Sigmoid colon (tissue), 7 donors: ENCODE results near the gene XRRA1. TPM values are rescaled to one million over a fixed set of nuclear protein-coding genes. Genes with fewer than 3 reads are reported as not detected.
A peak's percentile ranks its signal among the peaks of the same experiment; 100 is the strongest.
"Not testable (repeated sequence)": the region's sequence is repeated elsewhere in the genome, so short reads cannot be mapped to it uniquely, and the experiment has no call there.

Source experiments
- DNase-seq: peaks from one replicate; pipeline ENCODE4 v3.0.0-alpha.2; 2019
- H3K27ac ChIP-seq, 4 donors: fragments of 200-600 bp; sonication (generic); one replicate each; pipeline ENCODE4 v1.5.1; 2016 to 2019; ENCODE audit warnings: mild to moderate bottlenecking in 1 of 4
- H3K27me3 ChIP-seq, 3 donors: fragments of 200-600 bp; sonication (generic); one replicate each; pipeline ENCODE4 v1.5.1; 2019; ENCODE audit warnings: mild to moderate bottlenecking in 1 of 3
- H3K36me3 ChIP-seq, 4 donors: fragments of 200-600 bp; sonication (generic); one replicate each; pipeline ENCODE4 v1.5.1; 2016 to 2019
- H3K4me1 ChIP-seq, 4 donors: fragments of 200-600 bp; sonication (generic); one replicate each; pipeline ENCODE4 v1.5.1; 2017 to 2019
- H3K4me3 ChIP-seq, 4 donors: fragments of 200-600 bp; sonication (generic); one replicate each; pipeline ENCODE4 v1.5.1; 2017 to 2019; ENCODE audit warnings: mild to moderate bottlenecking in 2 of 4, moderate library complexity in 1 of 4
- H3K9me3 ChIP-seq, 4 donors: fragments of 200-600 bp in 3 of 4; sonication (generic) in 3 of 4; one replicate each; pipeline versions ENCODE4 v1.5.1 to v1.6.1; 2013 to 2019
- EP300 ChIP-seq, 4 donors: sonication (generic); formaldehyde crosslinking; IDR thresholded peaks; one replicate each; pipeline ENCODE4 v1.6.1; 2017; ENCODE audit warnings: antibody characterized with exemption in 4 of 4
- POLR2A ChIP-seq, 2 donors: fragments of 450-650 bp; IDR thresholded peaks; one replicate each; pipeline ENCODE4 v1.6.1; 2016; ENCODE audit warnings: antibody characterized with exemption in 2 of 2, mild to moderate bottlenecking in 2 of 2, moderate library complexity in 2 of 2
- POLR2AphosphoS5 ChIP-seq, 4 donors: sonication (generic); formaldehyde crosslinking; IDR thresholded peaks; one replicate each; pipeline ENCODE4 v1.6.1; 2017; ENCODE audit warnings: antibody characterized with exemption in 4 of 4
- WGBS, 2 donors: extraction: QIAGEN DNeasy Blood & Tissue Kit; methylation state at CpG; one replicate each; pipeline ENCODE4 v1.1.7; 2013; 5-methylcytosine and 5-hydroxymethylcytosine counted together
- intact Hi-C: fragments of 100-400 bp; cut with DNase I; formaldehyde crosslinking; loops from one replicate; pipeline ENCODE4 v1.15.1; 2023
- polyA plus RNA-seq, 3 donors: library from polyadenylated mRNA; stranded (reverse); fragments of 200-250 nt; gene quantifications; one replicate each; pipeline ENCODE4 v1.2.3, GENCODE V29; 2013
- total RNA-seq, 4 donors: library from RNA; depleted of rRNA; stranded (reverse); fragments of >200 nt; gene quantifications; one replicate each; pipeline ENCODE4 v1.1.0, GENCODE V29; 2016
- TF ChIP-seq, protein P1 (sequence below), 4 experiments: fragments of 450-650 bp in 3 of 4; fragments of 200-600 bp in 1 of 4; IDR thresholded peaks; one replicate each; pipeline ENCODE4 v1.5.1; 2016 to 2019; ENCODE audit warnings: antibody characterized with exemption in 4 of 4, mild to moderate bottlenecking in 3 of 4, moderate library complexity in 2 of 4
- donor health status: healthy with polysubstance abuse.
- donor health status: Bipolar disorder and iron deficiency.
- donor health status: healthy.

The XRRA1 gene, protein sequence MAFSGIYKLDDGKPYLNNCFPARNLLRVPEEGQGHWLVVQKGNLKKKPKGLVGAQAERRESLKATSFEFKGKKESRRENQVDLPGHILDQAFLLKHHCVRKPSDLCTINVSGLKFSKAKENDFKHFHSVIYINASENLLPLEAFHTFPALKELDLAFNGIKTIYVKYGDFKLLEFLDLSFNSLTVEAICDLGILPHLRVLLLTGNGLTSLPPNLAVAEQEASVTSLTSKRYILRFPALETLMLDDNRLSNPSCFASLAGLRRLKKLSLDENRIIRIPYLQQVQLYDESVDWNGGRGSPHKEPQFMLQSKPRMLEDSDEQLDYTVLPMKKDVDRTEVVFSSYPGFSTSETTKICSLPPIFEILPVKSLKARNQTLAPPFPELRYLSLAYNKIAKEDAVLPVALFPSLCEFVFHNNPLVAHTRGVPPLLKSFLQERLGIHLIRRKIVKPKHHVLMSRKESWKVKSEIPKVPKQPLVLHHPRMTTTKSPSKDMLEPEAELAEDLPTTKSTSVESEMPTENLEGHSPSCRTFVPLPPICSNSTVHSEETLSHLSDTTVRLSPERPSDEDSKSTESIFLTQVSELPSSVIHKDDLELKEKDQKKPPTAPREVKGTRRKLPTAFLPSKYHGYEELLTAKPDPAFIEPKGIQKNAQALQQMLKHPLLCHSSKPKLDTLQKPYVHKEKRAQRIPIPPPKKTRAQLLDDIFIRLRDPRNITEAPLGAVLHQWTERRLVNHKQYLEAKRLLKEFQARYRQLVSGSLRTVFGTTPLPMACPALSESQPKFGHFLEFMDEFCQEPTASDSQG
- total RNA-seq (10 to 100 TPM; 11.9 to 27.3 (median 15.5) TPM), polyA plus RNA-seq (1 to 10 TPM in 2 of 3 donors, under 1 TPM in 1; under 0.01 to 9.1 (median 1.4) TPM)

DNA sequence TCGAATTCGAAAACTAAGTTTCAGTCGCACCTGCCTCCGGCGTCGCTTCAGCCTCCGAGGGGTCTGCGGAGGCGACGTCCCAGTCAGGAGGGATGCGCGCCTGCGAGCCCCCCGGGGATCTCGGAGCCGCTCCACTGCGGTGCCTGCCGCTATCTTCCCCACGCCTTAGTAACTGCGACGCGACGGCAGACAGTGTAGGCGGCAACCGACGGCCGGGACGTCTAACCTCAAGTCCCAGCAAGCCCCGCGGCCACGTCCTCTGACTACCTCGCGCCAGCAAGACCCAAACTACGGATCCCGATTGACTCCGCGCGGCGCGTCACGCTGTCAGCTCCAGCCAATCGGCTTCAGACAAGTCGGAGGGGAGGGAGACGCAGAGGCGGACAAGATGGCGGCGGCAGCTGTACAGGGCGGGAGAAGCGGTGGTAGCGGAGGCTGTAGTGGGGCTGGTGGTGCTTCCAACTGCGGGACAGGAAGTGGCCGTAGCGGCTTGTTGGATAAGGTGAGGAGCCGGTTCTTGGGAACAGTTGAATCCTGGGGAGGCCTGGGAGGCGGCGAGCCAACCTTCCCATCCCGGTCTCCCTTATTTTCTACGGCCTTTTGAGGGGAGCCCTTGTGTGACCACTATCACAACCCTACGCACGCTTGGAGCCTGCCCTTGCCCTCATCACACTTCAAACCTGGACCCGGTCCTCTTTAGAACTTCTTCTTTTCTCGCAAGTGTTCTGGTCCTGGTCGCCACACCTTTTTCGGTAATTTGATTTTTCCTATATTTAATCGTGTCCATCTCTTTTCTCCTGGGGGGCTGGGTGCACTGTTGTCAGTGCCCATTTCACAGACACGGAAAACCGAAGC is at the start of gene XRRA1, which contains the start of gene SPCS2:
TSS of gene XRRA1 (minus strand) at position 194 of the 855 bp plus-strand sequence. CDS start 8,213 bp downstream, outside the sequence.
TSS of gene SPCS2 (plus strand) at position 369 of the 855 bp plus-strand sequence. CDS start at position 389, 20 bp downstream.
- WGBS, 2 donors, result 0% methylated on average over 67 of the region's 67 CpGs
- H3K27me3 ChIP-seq, result no peaks in the 10 kb centered on the region
- peak within 1 kb of the TSS; percentile 77 to 86 (median 85) for H3K27ac ChIP-seq
- peak within 1 kb of the TSS; percentile 70 to 90 (median 76) for H3K4me3 ChIP-seq
- no peaks in the 10 kb centered on the region for H3K9me3 ChIP-seq
- H3K4me1 ChIP-seq, result peaks cover 0 to 41% (median 28%) of the 10 kb centered on the region in 4 donors
- peaks cover 0 to 14% (median 0%) of the 10 kb centered on the region in 4 donors for H3K36me3 ChIP-seq
- TF ChIP-seq, protein P1, sequence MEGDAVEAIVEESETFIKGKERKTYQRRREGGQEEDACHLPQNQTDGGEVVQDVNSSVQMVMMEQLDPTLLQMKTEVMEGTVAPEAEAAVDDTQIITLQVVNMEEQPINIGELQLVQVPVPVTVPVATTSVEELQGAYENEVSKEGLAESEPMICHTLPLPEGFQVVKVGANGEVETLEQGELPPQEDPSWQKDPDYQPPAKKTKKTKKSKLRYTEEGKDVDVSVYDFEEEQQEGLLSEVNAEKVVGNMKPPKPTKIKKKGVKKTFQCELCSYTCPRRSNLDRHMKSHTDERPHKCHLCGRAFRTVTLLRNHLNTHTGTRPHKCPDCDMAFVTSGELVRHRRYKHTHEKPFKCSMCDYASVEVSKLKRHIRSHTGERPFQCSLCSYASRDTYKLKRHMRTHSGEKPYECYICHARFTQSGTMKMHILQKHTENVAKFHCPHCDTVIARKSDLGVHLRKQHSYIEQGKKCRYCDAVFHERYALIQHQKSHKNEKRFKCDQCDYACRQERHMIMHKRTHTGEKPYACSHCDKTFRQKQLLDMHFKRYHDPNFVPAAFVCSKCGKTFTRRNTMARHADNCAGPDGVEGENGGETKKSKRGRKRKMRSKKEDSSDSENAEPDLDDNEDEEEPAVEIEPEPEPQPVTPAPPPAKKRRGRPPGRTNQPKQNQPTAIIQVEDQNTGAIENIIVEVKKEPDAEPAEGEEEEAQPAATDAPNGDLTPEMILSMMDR (IDR thresholded peaks at IDR 0.05), result no peak
- TF ChIP-seq POLR2A (IDR thresholded peaks at IDR 0.05) (peak; percentile 57 to 69), POLR2AphosphoS5 (IDR thresholded peaks at IDR 0.05) (peak; percentile 90 to 95 (median 95)), EP300 (IDR thresholded peaks at IDR 0.05) (no peak)
- intact Hi-C loops, result no loop called here
- DNase-seq, result peak; percentile 99

DNA sequence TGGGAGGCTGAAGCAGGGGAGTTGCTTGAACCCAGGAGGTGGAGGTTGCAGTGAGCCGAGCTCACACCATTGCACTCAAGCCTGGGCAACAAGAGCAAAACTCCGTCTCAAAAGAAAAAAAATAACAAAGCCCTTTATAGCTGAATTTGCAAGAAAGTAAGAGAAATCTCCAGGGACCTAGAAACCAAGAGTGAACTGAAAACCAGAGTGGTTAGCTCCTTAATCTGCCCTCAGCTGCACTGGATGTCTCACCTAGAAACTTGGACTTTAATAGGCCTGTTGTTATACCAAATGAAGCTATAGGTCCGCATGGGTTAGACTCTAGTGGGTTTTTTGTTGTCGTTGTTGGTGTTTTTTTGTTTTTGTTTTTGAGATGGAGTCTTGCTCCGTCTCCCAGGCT is 44.0 kb upstream of the XRRA1 start:
- intact Hi-C loops, result no loop called here
- peaks cover 0 to 16% (median 6%) of the 10 kb centered on the region in 4 donors for H3K36me3 ChIP-seq
- no peak for DNase-seq
- H3K27me3 ChIP-seq, result no peaks in the 10 kb centered on the region
- WGBS, 2 donors, result 91 to 94% methylated on average over 5 of the region's 5 CpGs
- H3K9me3 ChIP-seq, result no peaks in the 10 kb centered on the region
- no peak overlapping the region for H3K27ac ChIP-seq
- TF ChIP-seq EP300 (IDR thresholded peaks at IDR 0.05), result no peak
- TF ChIP-seq, protein P1 (IDR thresholded peaks at IDR 0.05), result no peak
- TF ChIP-seq POLR2A (IDR thresholded peaks at IDR 0.05), result no peak
- no peak for TF ChIP-seq POLR2AphosphoS5 (IDR thresholded peaks at IDR 0.05)
- H3K4me3 ChIP-seq, result no peak overlapping the region
- peaks cover 0 to 12% (median 6%) of the 10 kb centered on the region in 4 donors for H3K4me1 ChIP-seq

DNA sequence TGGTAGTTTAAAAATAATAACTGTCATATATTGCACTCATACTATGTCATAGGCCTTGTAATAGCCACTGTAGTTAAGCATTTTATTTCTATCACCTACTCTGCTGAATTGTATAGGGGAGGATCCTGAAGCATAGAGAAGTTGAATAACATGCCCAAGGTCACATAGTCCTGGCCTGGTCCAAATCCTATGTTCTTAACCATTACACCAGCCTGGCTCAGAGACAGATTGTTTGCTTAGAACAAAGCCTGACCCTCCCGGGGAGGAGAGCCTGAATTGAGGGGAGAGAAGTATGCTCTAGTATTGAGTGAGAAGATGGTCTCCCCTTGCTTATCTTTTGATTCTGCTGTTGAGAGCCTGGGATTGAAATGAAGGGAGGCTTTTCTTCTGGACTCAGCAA is 42.0 kb upstream of the XRRA1 start:
- no peaks in the 10 kb centered on the region for H3K9me3 ChIP-seq
- 39 to 61% methylated on average over 1 of the region's 1 CpG for WGBS, 2 donors
- H3K36me3 ChIP-seq, result peaks cover 0 to 11% (median 6%) of the 10 kb centered on the region in 4 donors
- peaks cover 0 to 12% (median 6%) of the 10 kb centered on the region in 4 donors for H3K4me1 ChIP-seq
- no peak overlapping the region for H3K4me3 ChIP-seq
- intact Hi-C loops, result no loop called here
- TF ChIP-seq, protein P1 (IDR thresholded peaks at IDR 0.05), result no peak
- H3K27ac ChIP-seq, result no peak overlapping the region
- DNase-seq, result no peak
- H3K27me3 ChIP-seq, result no peaks in the 10 kb centered on the region

GRCh38 chr11:74990150-74990549 is 41.3 kb upstream of the XRRA1 start:
- H3K27me3 ChIP-seq, H3K9me3 ChIP-seq, DNase-seq, H3K4me3 ChIP-seq, H3K27ac ChIP-seq, H3K36me3 ChIP-seq, intact Hi-C loops: not testable (repeated sequence)
- WGBS, 2 donors, result 90 to 95% methylated on average over 4 of the region's 4 CpGs
- peaks cover 0 to 12% (median 6%) of the 10 kb centered on the region in 4 donors for H3K4me1 ChIP-seq
